OCI-LY3 (cell line): Measurements from ENCODE around the gene BPNT1.
A peak's percentile ranks its signal among the peaks of the same experiment; 100 is the strongest.
"Not testable (repeated sequence)": the region's sequence is repeated elsewhere in the genome, so short reads cannot be mapped to it uniquely, and the experiment has no call there.

Source experiments
- EZH2phosphoT487 ChIP-seq: fragments of 200-600 bp; shearing (Covaris generic); IDR thresholded peaks from 2 replicates; pipeline ENCODE4 v1.6.1; 2018; ENCODE audit warnings: antibody characterized with exemption, mixed run types, low read depth
- TF ChIP-seq, protein P1 (sequence below): fragments of 200-600, 300-600 bp; sonication (generic); IDR thresholded peaks from 2 replicates; pipeline ENCODE4 v1.5.1; 2014; ENCODE audit warnings: antibody characterized with exemption, low read length, low read depth

- TF ChIP-seq, protein P1, sequence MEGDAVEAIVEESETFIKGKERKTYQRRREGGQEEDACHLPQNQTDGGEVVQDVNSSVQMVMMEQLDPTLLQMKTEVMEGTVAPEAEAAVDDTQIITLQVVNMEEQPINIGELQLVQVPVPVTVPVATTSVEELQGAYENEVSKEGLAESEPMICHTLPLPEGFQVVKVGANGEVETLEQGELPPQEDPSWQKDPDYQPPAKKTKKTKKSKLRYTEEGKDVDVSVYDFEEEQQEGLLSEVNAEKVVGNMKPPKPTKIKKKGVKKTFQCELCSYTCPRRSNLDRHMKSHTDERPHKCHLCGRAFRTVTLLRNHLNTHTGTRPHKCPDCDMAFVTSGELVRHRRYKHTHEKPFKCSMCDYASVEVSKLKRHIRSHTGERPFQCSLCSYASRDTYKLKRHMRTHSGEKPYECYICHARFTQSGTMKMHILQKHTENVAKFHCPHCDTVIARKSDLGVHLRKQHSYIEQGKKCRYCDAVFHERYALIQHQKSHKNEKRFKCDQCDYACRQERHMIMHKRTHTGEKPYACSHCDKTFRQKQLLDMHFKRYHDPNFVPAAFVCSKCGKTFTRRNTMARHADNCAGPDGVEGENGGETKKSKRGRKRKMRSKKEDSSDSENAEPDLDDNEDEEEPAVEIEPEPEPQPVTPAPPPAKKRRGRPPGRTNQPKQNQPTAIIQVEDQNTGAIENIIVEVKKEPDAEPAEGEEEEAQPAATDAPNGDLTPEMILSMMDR = peak; percentile 22; the same call in 1 of the 2 replicates
- not testable (repeated sequence) for TF ChIP-seq EZH2phosphoT487
These were observed 3.3 kb downstream of the BPNT1 start for GRCh38 chr1:220086261-220086686.
